Central memory CD4-positive, alpha-beta T cell (primary cell): ENCODE results near the gene ZNFX1.
A peak's percentile ranks its signal among the peaks of the same experiment; 100 is the strongest.
"Not testable (repeated sequence)": the region's sequence is repeated elsewhere in the genome, so short reads cannot be mapped to it uniquely, and the experiment has no call there.

Experiments used
- DNase-seq: peaks from one replicate; pipeline ENCODE4 v3.0.0; 2022

ZNFX1 gene

DNA sequence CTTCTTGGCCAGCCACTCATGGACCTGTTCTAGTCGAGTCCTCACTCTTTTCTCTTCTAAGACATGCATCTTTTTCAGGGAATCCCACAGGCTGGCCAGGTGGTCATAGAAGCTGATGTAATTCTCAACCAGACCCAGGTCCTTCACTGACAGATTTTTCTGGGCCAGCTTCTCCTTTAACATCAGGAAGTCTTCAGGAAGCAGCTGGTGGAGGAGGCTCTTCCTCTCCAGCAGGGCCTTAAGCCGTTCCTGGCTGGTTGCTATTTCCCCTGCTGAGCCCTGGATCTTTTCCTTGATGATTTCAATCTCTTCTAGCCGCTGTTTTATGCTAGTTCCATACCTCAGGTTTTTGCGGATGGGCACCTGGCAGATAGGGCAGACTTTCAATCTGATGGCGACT is 30.1 kb downstream of the ZNFX1 start:
- no peak for DNase-seq

DNA sequence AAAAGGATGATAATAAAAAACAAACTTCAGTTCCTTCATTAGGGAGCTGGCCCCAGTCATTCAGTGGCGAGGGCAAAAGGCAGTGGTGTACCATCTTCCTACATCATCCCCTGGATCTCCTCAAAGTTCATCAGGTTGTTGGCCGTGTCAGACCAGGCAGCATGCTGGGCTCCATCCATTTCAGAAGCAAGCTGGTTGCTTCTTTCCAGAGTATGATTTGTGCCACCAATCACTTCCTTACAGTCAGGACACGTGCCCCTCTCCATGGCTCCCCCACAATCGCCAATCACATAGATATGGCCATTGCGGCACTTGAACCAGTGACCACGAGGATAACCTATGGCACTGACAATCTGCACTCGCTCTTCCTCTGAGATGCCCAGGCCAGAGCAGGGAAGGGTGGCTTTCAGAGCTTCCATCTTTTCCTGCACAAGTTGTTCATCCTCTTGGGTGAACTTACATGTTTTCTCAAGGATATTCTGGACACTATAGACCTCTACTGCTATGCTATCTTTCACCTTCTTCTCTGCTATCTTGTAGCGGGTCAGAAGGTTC is 30.6 kb downstream of the ZNFX1 start:
- DNase-seq, result no peak

- peak; percentile 25 for DNase-seq
Observed at GRCh38 chr20:49245921-49246740, 31.7 kb downstream of the ZNFX1 start.

- DNase-seq, result no peak
Observed at GRCh38 chr20:49237531-49237930, 40.3 kb downstream of the ZNFX1 start.

DNA sequence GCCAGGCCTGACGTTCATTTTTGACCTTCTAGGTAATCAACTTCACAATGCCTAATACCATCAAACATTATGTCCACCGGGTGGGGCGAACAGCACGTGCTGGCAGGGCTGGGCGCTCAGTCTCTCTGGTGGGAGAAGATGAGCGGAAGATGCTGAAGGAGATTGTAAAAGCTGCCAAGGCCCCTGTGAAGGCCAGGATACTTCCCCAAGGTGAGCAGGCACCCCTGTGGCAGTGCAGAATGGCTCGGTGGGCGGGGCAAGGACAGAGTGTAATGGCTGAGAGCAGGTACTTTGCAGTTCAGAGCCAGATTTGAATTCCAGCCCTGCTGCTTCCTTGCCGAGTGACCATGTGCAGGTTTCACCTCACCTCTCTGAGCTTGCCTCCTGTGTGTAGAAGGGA is 41.6 kb downstream of the ZNFX1 start:
- no peak for DNase-seq

DNA sequence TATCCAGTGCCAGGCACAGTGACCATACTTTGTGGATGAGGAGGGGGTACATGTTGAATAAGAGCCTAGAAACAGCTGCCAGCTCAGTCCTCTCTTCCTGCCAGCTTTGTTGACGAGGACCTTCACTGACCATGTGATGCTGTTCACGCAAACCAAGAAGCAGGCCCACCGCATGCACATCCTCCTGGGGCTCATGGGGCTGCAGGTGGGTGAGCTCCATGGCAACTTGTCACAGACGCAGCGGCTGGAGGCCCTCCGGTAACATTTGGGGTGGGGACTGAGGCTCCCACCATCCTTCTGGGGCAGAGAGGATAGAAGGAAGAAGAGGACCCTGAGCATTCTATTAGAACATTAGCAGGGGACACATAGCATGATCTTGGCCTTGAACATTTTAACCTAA is 43.0 kb downstream of the ZNFX1 start:
- DNase-seq, result no peak

- DNase-seq, result no peak
Observed at GRCh38 chr20:49233226-49233625, 44.6 kb downstream of the ZNFX1 start.

GRCh38 chr20:49231471-49231870 is 46.4 kb downstream of the ZNFX1 start:
- DNase-seq, result no peak

- DNase-seq, result no peak
Observed at GRCh38 chr20:49230561-49231133, 47.2 kb downstream of the ZNFX1 start.

- no peak for DNase-seq
Observed at GRCh38 chr20:49230021-49230420, 47.8 kb downstream of the ZNFX1 start.

GRCh38 chr20:49229381-49229780 is 48.5 kb downstream of the ZNFX1 start:
- DNase-seq, result no peak

DNA sequence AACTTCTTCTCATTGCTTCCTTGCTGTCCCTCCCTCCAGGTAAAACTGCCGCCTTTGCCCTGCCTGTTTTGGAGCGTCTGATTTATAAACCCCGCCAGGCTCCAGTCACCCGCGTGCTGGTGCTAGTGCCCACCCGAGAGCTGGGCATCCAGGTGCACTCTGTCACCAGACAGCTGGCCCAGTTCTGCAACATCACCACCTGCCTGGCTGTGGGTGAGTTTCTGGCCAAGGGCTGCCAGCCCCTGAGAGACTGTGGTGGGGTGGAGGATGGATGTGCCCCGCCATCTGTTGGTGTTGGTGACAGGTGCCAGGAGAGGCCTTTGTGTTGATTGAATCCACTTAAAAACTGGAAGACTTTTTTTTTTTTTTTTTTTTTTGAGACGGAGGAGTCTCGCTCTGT is 49.2 kb downstream of the ZNFX1 start:
- DNase-seq, result no peak

DNA sequence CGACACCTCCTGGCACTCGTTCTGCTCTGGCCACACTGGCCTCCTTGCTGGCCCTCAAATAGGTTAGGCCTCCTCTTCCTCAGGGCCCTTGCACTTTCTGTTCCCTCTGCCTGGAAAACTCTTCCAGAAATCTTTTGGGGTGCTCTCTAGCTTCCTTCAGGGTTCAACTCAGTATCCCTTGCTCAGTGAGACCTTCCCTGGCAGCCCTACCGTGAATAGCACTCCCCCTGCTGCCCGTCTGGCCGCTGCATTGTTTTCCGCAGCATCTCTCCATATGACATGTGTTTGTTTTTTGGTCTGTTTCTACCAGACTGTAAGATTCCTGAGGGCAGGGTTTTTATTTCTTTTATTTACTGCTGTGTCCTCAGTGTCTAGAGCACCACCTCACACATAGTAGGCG is 52.0 kb downstream of the ZNFX1 start:
- no peak for DNase-seq

DNA sequence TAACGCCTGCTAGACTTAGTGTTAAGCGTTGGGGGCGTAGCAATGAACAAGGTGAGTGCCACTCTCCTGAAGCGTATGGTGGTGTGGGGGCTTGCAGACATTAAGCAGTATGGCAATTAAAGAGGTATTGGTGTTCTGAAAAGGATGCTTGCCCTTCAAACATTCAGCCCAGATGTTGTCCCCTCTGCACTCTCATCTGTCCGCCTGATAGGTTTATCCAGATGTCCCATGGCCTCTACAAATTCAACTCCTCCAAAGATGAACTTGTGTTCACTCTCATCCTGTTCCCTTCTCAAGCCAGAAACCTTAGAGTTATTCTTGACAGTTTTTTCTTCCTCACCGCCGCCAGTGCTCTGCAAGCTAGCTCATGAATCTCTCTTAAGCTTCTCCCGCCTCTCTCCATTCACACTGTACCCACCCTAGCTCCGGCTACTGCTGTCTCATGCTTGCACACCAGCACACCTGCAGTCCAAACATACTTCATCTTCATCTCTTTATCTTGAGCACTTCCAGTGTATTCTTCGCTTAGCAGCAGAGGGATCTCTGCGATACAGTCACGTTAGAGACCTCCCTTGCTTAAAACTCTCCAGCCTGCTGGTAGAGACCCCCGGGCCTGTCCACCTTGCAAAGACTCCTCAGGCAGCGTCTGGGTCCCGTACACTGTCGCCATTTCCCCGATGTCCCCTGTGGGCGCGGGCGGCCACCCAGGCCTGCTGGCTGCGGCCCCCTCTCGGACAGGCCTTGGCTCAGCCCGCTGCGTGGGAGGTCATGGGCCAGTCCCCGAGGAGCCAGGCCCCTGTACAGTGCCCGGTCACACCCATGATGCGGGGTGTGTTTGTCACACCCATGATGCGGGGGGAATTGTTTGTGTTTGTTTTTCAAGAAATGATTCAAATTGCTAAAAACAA is 57.7 kb downstream of the ZNFX1 start:
- no peak for DNase-seq

- DNase-seq, result peak; percentile 98
Observed at GRCh38 chr20:49219091-49219923, 58.5 kb downstream of the ZNFX1 start, which contains the start of gene DDX27. Gene DDX27 (plus strand): TSS chr20:49219416. CDS start chr20:49219449, 33 bp downstream.

GRCh38 chr20:49218739-49219090 is 59.1 kb downstream of the ZNFX1 start:
- not testable (repeated sequence) for DNase-seq

DNA sequence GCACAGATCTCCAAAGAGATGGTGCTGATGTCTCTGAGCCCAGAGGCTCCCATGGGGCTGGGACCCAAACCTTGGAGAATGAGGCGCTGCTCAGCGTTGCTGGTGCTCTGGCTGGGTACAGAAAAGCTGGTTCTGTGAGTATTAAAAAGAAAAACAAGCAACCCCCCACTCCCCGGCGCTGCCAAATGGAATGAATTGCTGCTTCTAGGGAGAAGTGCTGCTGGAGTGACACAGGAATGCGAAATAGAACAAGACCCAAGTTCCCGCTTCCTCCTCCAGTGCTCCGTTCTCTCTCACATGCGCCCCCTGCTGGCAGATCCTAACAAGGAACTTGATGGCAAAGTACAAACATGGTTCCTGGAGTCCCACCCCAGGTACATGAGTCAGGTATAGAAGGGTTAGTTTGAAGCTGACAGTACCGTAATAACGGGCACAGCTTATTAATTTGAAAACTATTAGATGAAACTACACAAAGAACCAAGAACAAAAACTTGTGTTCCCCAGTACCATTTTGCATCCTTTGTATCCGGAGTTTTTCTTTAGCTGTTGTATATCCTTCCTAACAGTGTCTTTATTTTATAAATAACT is 60.8 kb downstream of the ZNFX1 start:
- DNase-seq, result peak; percentile 82

DNA sequence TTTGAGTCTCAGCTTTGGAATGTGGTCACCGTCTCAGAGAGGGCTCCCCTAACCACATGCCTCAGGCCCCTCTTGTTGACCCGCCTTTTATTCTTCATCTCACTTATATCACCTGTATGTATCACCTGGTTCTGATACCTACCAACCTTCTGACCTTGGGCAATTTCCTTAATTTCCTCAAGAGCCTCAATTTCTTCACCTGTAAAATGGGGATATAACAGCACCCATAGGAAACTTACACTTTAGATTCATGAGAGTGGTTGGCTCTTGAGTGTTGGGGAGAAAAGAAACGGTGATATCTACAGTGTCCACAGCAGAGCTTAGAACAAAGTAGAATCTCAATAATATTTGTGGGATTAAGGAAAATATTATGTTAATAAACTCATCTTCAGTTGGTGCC is 62.6 kb downstream of the ZNFX1 start:
- DNase-seq, result no peak

GRCh38 chr20:49214571-49214970 is 63.3 kb downstream of the ZNFX1 start:
- no peak for DNase-seq

GRCh38 chr20:49210757-49211110 is 67.1 kb downstream of the ZNFX1 start:
- no peak for DNase-seq

DNA sequence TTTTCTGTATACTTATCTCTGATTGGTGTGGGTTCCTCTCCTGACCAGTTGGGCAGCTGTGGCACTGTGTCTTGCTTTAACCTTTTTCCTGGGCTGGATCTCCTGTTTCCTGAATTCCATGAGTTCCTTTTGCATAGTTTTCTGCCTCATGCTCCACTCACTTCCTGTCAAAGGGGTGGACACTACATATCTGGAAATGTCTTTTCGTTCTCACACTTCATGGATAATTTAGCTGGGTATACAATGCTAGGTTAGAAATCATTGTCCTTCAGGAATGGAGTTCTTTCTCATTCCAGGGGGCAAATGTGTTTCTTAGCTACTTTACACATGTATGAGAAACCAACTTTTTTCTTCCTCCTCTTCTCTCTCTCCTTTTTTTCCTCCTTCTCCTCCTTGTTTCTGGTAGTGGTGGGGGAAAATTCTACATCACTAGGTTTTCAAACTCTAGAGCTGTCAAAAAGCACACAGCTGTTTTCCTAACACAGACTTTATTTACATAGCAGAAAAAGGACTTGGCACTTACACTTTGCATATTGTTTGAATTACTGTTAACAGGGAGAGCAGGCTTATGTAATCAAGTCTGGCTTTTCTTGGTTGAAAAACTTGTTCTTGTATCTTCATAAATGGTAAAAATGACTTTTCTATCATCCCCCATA is 67.6 kb downstream of the ZNFX1 start:
- DNase-seq, result no peak
